HEK293 (cell line): ENCODE measurements around the gene KHSRP.

Experiments
- CTCF ChIA-PET: fragments of 350-600 bp; formaldehyde crosslinking; extraction: SDS; loops from one replicate; lab custom pipeline; 2021; ENCODE audit warnings: antibody characterized with exemption; lab: Yijun Ruan, JAX
- POLR2A ChIA-PET: fragments of 300-600 bp; formaldehyde crosslinking; extraction: SDS; loops from one replicate; lab custom pipeline; 2020; ENCODE audit warnings: antibody characterized with exemption, inconsistent platforms; lab: Yijun Ruan, JAX
- H3K27ac ChIP-seq: fragments of 200-500 bp; sonication (Bioruptor generic); 2 replicates; pipeline ENCODE4 v1.5.1; 2014; ENCODE audit warnings: low read depth, low read length, control low read depth, inconsistent platforms; ENCODE audit errors: extremely low read depth
- H3K36me3 ChIP-seq, 2 experiments: fragments of 200-500 bp in 1 of 2; sonication (Bioruptor generic) in 1 of 2; 1 replicate in 1 of 2; 2 replicates in 1 of 2; pipeline ENCODE4 v1.5.1; 2014 to 2017; ENCODE audit warnings: inconsistent platforms in 2 of 2, low read length in 2 of 2; ENCODE audit not compliant: control insufficient read depth in 2 of 2, insufficient read depth in 1 of 2
- H3K4me1 ChIP-seq: fragments of 200-500 bp; sonication (Bioruptor generic); 2 replicates; pipeline ENCODE4 v1.5.1; 2014; ENCODE audit warnings: mild to moderate bottlenecking, low read length, inconsistent platforms; ENCODE audit not compliant: control insufficient read depth, insufficient read depth
- H3K4me3 ChIP-seq: 2 replicates; pipeline ENCODE4 v1.5.1; 2011; ENCODE audit warnings: low read depth, mild to moderate bottlenecking, control low read depth, low read length, moderate library complexity
- H3K9me3 ChIP-seq: fragments of 200-500 bp; sonication (Bioruptor generic); 2 replicates; pipeline ENCODE4 v1.5.1; 2014; ENCODE audit warnings: low read depth, low read length, inconsistent platforms; ENCODE audit not compliant: control insufficient read depth, insufficient read depth
- AEBP2 ChIP-seq: fragments of 450-650 bp; formaldehyde crosslinking; IDR thresholded peaks from 2 replicates; pipeline ENCODE4 v1.5.1; 2016; ENCODE audit warnings: missing biosample characterization, missing genetic modification characterization, borderline replicate concordance
- GFI1B ChIP-seq: fragments of 450-650 bp; formaldehyde crosslinking; IDR thresholded peaks from 2 replicates; pipeline ENCODE4 v1.5.1; 2016; ENCODE audit warnings: missing biosample characterization, missing genetic modification characterization
- GLI2 ChIP-seq: fragments of 450-650 bp; formaldehyde crosslinking; IDR thresholded peaks from 2 replicates; pipeline ENCODE4; 2017; ENCODE audit warnings: missing biosample characterization, missing genetic modification characterization, low read depth, borderline replicate concordance
- PATZ1 ChIP-seq: fragments of 450-650 bp; formaldehyde crosslinking; IDR thresholded peaks from 2 replicates; pipeline ENCODE4 v1.5.1; 2016; ENCODE audit warnings: missing biosample characterization, missing genetic modification characterization
- PRDM10 ChIP-seq: fragments of 450-650 bp; formaldehyde crosslinking; IDR thresholded peaks from 2 replicates; pipeline ENCODE4 v1.5.1; 2016; ENCODE audit warnings: missing biosample characterization, missing genetic modification characterization
- REPIN1 ChIP-seq: fragments of 450-650 bp; formaldehyde crosslinking; IDR thresholded peaks from 2 replicates; pipeline ENCODE4 v1.5.1; 2017; ENCODE audit warnings: missing biosample characterization, missing genetic modification characterization, low read depth
- SP2 ChIP-seq: fragments of 450-650 bp; formaldehyde crosslinking; IDR thresholded peaks from 2 replicates; pipeline ENCODE4 v1.5.1; 2016; ENCODE audit warnings: missing biosample characterization, missing genetic modification characterization
- TCF7L2 ChIP-seq: IDR thresholded peaks from 2 replicates; pipeline ENCODE4 v1.6.1; 2011; ENCODE audit warnings: low read depth, mild to moderate bottlenecking, inconsistent platforms, low read length, moderate library complexity, borderline replicate concordance
- TSHZ1 ChIP-seq: fragments of 450-650 bp; formaldehyde crosslinking; IDR thresholded peaks from 2 replicates; pipeline ENCODE4 v1.5.1; 2016; ENCODE audit warnings: missing biosample characterization, missing genetic modification characterization, borderline replicate concordance
- ZBTB48 ChIP-seq: fragments of 450-650 bp; formaldehyde crosslinking; IDR thresholded peaks from 2 replicates; pipeline ENCODE4 v1.5.1; 2016; ENCODE audit warnings: missing biosample characterization, missing genetic modification characterization
- ZNF121 ChIP-seq: fragments of 450-650 bp; formaldehyde crosslinking; IDR thresholded peaks from 2 replicates; pipeline ENCODE4 v1.5.1; 2016; ENCODE audit warnings: missing biosample characterization, missing genetic modification characterization
- ZNF214 ChIP-seq: fragments of 450-650 bp; formaldehyde crosslinking; IDR thresholded peaks from 2 replicates; pipeline ENCODE4 v1.5.1; 2017; ENCODE audit warnings: missing biosample characterization, mild to moderate bottlenecking, missing genetic modification characterization, borderline replicate concordance
- ZNF239 ChIP-seq: fragments of 450-650 bp; formaldehyde crosslinking; IDR thresholded peaks from 2 replicates; pipeline ENCODE4 v1.5.1; 2016; ENCODE audit warnings: missing biosample characterization, missing genetic modification characterization
- ZNF248 ChIP-seq: fragments of 450-650 bp; formaldehyde crosslinking; IDR thresholded peaks from 2 replicates; pipeline ENCODE4 v1.5.1; 2017; ENCODE audit warnings: missing biosample characterization, missing genetic modification characterization
- ZNF324 ChIP-seq: fragments of 450-650 bp; formaldehyde crosslinking; IDR thresholded peaks from 2 replicates; pipeline ENCODE4 v1.5.1; 2016; ENCODE audit warnings: missing biosample characterization, missing genetic modification characterization
- ZNF426 ChIP-seq: fragments of 450-650 bp; formaldehyde crosslinking; IDR thresholded peaks from 2 replicates; pipeline ENCODE4 v1.5.1; 2017; ENCODE audit warnings: missing biosample characterization, missing genetic modification characterization, mild to moderate bottlenecking, inconsistent platforms, moderate library complexity
- ZNF518A ChIP-seq: fragments of 450-650 bp; formaldehyde crosslinking; conservative IDR thresholded peaks from 2 replicates; pipeline ENCODE4 v1.5.1; 2016; ENCODE audit warnings: low read depth, missing biosample characterization, missing genetic modification characterization
- ZNF707 ChIP-seq: fragments of 450-650 bp; formaldehyde crosslinking; IDR thresholded peaks from 2 replicates; pipeline ENCODE4 v1.5.1; 2016; ENCODE audit warnings: missing biosample characterization, missing genetic modification characterization
- ZNF777 ChIP-seq: fragments of 450-650 bp; formaldehyde crosslinking; IDR thresholded peaks from 2 replicates; pipeline ENCODE4 v1.5.1; 2017; ENCODE audit warnings: missing biosample characterization, missing genetic modification characterization, borderline replicate concordance

The KHSRP gene

GRCh38 chr19:6372594-6373095 is 52.0 kb downstream of the KHSRP start, which contains the start of gene ALKBH7:
Gene ALKBH7, plus strand, starts transcription at chr19:6372794. Its CDS starts 27 bp downstream, at chr19:6372821.
- ChIA-PET POLR2A (interaction anchor here (0.5 to 3.0 kb wide), 19 partner anchors 10 to 683 kb away, joined by 3 to 60 read pairs (median 4); partner anchors contain the start of genes CATSPERD, CLPP, GPR108 and GTF2F1), CTCF (interaction anchor here (0.5 to 1.1 kb wide), 7 partner anchors 8 to 123 kb away, joined by 3 to 4 read pairs (median 3); no protein-coding TSS in a partner anchor)
- H3K27ac ChIP-seq = peak within 1 kb of the TSS; percentile 88
- peaks cover 11 to 17% of the 10 kb centered on the region in 2 experiments; a peak in 2 of 3 replicates for H3K36me3 ChIP-seq
- H3K9me3 ChIP-seq = no peaks in the 10 kb centered on the region
- peaks cover 3% of the 10 kb centered on the region; the same call in 1 of the 2 replicates for H3K4me1 ChIP-seq
- peak within 1 kb of the TSS; percentile 88 for H3K4me3 ChIP-seq
- TF ChIP-seq REPIN1 (no peak), ZNF518A (tag by site-specific recombination) (no peak), TSHZ1 (no peak), ZNF239 (tag by site-specific recombination) (no peak), ZNF324 (peak; percentile 63; the same call in 1 of the 2 replicates), AEBP2 (tag by site-specific recombination) (no peak), ZNF248 (tag by site-specific recombination) (no peak), ZNF777 (tag by site-specific recombination) (peak; percentile 60; the same call in 1 of the 2 replicates), ZNF426 (tag by site-specific recombination) (no peak), PRDM10 (tag by site-specific recombination) (peak; percentile 32; the same call in 1 of the 2 replicates), ZNF707 (tag by site-specific recombination) (no peak), GLI2 (tag by site-specific recombination) (no peak), ZBTB48 (tag by site-specific recombination) (no peak), GFI1B (tag by site-specific recombination) (no peak), ZNF214 (tag by site-specific recombination) (no peak), SP2 (tag by site-specific recombination) (peak; percentile 97), ZNF121 (tag by site-specific recombination) (no peak), TCF7L2 (no peak), PATZ1 (peak; percentile 99)
